ENCODE data around the gene PPP2R2D. TPM values are rescaled to one million over a fixed set of nuclear protein-coding genes. Genes with fewer than 3 reads are reported as not detected.

Gene PPP2R2D
- total and polyA plus RNA-seq, 4 experiments from 2014 or later: 25.7 to 49.2 (median 41.7) TPM

DNA sequence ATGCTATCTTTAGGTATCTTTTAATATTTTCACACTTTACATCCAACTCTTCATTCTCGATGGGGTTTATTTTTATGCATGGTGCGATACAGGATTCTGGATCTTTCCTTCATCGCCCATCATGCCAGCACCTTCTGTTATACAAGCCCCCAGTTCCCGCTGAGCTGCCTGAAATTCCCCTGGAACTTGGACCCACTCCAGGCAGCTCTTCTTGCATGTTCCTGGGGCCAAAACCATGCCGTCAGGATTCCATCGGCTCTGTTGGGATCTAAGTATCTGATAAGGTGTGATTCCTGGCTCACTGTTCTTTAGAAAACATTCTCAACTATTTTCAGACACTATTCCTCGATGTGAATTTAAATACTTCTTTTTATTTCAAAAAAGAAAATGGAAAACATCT is 40.5 kb upstream of the PPP2R2D start:
- Histone ChIP-seq H3K9me3 (ENCODE audit: control insufficient read depth in 1 of 2, low read length in 2 of 2) (no peaks in the 10 kb centered on the region), H3K4me3 (ENCODE audit: low read length in 2 of 2) (no peak overlapping the region), H3K36me3 (ENCODE audit: insufficient read depth, low read length) (no peaks in the 10 kb centered on the region), H3K27ac (ENCODE audit: low read depth, low read length) (no peak overlapping the region), H3K27me3 (ENCODE audit: insufficient read depth, low read length) (peaks cover 6% of the 10 kb centered on the region), H3K4me1 (ENCODE audit: insufficient read depth, low read length) (no peaks in the 10 kb centered on the region)
- Mint-ChIP-seq H3K27ac (no peak overlapping the region), H3K27me3 (peaks cover 16 to 22% of the 10 kb centered on the region in 2 donors), H3K36me3 (no peaks in the 10 kb centered on the region), H3K9me3 (no peaks in the 10 kb centered on the region), H3K4me1 (no peaks in the 10 kb centered on the region), H3K4me3 (no peak overlapping the region)
- no peak for DNase-seq
- CTCF ChIA-PET (ENCODE audit: partially characterized antibody): no interaction called here
- intact Hi-C loops (cut with micrococcal nuclease): no loop called here
- POLR2A ChIA-PET (ENCODE audit: partially characterized antibody): no interaction called here

DNA sequence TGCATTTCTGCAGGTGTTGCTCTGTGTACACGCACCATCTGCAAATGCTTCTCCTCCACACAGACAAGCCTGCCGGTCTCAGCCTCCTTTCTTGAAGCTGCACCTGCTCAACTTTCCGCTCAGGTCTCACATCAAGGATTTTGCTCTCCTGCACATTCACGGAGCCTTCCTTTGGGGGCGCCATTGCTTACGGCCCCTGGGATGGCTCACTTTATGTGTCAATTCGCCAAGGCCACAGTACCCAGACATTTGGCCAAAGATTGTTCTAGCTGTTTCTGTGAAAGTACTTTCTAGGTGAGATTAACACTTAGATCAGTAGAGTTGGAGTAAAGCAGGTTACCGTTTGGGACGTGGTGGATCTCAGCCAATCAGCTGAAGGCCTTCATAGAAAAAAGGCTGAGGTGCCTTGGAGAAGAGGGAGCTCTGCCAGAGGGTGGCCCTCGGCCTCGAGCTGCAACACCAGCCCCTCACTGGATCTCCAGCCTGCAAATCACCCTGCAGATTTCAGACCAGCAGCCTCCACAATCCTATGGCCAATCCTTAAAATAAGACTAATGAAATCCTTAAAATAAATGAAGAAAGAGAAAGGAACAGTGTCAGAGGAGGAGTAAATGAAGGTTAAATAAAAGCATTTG is 39.9 kb upstream of the PPP2R2D start:
- Mint-ChIP-seq H3K27me3 (peaks cover 13 to 22% of the 10 kb centered on the region in 2 donors), H3K4me3 (peak overlapping the region in 1 of 8 donors; percentile 27), H3K27ac (no peak overlapping the region), H3K9me3 (no peaks in the 10 kb centered on the region), H3K36me3 (no peaks in the 10 kb centered on the region), H3K4me1 (no peaks in the 10 kb centered on the region)
- no peak for DNase-seq
- peaks cover 4% of the 10 kb centered on the region for H3K27me3 ChIP-seq (ENCODE audit: insufficient read depth, low read length)
- intact Hi-C loops (cut with micrococcal nuclease): no loop called here
- CTCF ChIA-PET (ENCODE audit: partially characterized antibody): no interaction called here
- H3K9me3 ChIP-seq (ENCODE audit: control insufficient read depth in 1 of 2, low read length in 2 of 2): no peaks in the 10 kb centered on the region
- POLR2A ChIA-PET (ENCODE audit: partially characterized antibody): no interaction called here
- no peak overlapping the region for H3K4me3 ChIP-seq (ENCODE audit: low read length in 2 of 2)
- H3K4me1 ChIP-seq (ENCODE audit: insufficient read depth, low read length): no peaks in the 10 kb centered on the region
- no peak overlapping the region for H3K27ac ChIP-seq (ENCODE audit: low read depth, low read length)
- no peaks in the 10 kb centered on the region for H3K36me3 ChIP-seq (ENCODE audit: insufficient read depth, low read length)

DNA sequence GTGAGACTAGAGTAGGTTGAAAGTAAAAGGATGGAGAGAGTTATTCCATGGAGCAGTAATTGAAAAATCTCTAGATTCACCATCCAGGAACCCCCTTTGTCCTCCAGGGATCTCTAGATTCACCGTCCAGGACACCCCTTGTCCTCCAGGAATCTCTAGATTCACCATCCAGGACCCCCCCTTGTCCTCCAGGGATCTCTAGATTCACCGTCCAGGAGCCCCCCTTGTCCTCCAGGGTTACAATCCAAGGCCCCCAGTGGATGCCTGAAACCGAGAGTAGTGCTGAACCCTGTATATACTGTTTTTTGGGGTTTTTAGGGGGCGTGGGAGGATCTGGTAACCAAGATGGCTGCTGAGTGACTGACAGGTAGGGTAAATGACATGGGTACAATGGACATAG is 38.3 kb upstream of the PPP2R2D start:
- intact Hi-C loops (cut with micrococcal nuclease): no loop called here
- DNase-seq: no peak
- Histone ChIP-seq H3K27me3 (ENCODE audit: insufficient read depth, low read length) (peaks cover 4% of the 10 kb centered on the region), H3K4me3 (ENCODE audit: low read length in 2 of 2) (no peak overlapping the region), H3K4me1 (ENCODE audit: insufficient read depth, low read length) (no peaks in the 10 kb centered on the region), H3K27ac (ENCODE audit: low read depth, low read length) (no peak overlapping the region), H3K9me3 (ENCODE audit: control insufficient read depth in 1 of 2, low read length in 2 of 2) (no peaks in the 10 kb centered on the region), H3K36me3 (ENCODE audit: insufficient read depth, low read length) (no peaks in the 10 kb centered on the region)
- peaks cover 13 to 22% of the 10 kb centered on the region in 2 donors for H3K27me3 Mint-ChIP-seq
- POLR2A ChIA-PET (ENCODE audit: partially characterized antibody): no interaction called here
- CTCF ChIA-PET (ENCODE audit: partially characterized antibody): no interaction called here
- no peak overlapping the region for H3K4me3 Mint-ChIP-seq
- peak overlapping the region in 1 of 7 donors; percentile 14 for H3K27ac Mint-ChIP-seq
- no peaks in the 10 kb centered on the region for H3K36me3 Mint-ChIP-seq
- no peaks in the 10 kb centered on the region for H3K4me1 Mint-ChIP-seq
- H3K9me3 Mint-ChIP-seq: no peaks in the 10 kb centered on the region

DNA sequence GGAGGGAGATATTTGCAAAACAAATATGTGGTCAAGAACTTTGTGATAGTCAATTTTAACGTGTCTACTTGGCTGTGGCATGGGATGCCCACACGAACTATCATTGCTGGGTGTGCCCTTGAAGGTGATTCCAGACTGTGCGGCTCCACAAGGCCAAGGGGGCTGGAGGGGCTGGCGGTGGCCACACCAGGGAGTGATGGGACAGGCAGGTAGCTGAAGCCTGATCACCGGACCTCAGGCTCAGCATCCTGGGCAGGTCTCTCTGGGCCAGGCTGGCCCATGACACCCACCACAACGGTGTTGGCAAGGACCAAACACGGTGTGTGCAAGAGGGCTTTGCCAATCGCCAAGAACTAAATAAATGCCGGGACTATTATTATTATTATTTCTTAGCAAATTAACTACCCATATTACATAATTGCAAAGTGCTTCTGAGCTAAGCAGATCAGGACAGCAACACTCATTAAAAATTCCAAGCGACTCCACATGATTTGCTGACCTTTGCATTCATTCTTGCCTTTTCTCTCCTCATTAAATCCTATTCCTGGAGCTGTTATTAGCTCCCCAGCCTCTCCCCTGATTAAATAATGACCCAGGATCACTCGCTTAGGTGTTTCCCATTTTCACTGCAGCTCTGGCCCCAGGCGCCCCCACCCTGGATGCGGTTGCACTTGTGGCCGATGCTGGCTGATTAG is 35.4 kb upstream of the PPP2R2D start:
- POLR2A ChIA-PET (ENCODE audit: partially characterized antibody): no interaction called here
- Mint-ChIP-seq H3K9me3 (no peaks in the 10 kb centered on the region), H3K4me1 (no peaks in the 10 kb centered on the region), H3K36me3 (no peaks in the 10 kb centered on the region), H3K27ac (no peak overlapping the region), H3K27me3 (peaks cover 10 to 18% of the 10 kb centered on the region in 2 donors), H3K4me3 (no peak overlapping the region)
- intact Hi-C loops (cut with micrococcal nuclease): no loop called here
- Histone ChIP-seq H3K27ac (ENCODE audit: low read depth, low read length) (no peak overlapping the region), H3K4me1 (ENCODE audit: insufficient read depth, low read length) (no peaks in the 10 kb centered on the region), H3K27me3 (ENCODE audit: insufficient read depth, low read length) (peaks cover 4% of the 10 kb centered on the region), H3K9me3 (ENCODE audit: control insufficient read depth in 1 of 2, low read length in 2 of 2) (no peaks in the 10 kb centered on the region), H3K36me3 (ENCODE audit: insufficient read depth, low read length) (no peaks in the 10 kb centered on the region), H3K4me3 (ENCODE audit: low read length in 2 of 2) (no peak overlapping the region)
- no peak for DNase-seq
- CTCF ChIA-PET (ENCODE audit: partially characterized antibody): no interaction called here

DNA sequence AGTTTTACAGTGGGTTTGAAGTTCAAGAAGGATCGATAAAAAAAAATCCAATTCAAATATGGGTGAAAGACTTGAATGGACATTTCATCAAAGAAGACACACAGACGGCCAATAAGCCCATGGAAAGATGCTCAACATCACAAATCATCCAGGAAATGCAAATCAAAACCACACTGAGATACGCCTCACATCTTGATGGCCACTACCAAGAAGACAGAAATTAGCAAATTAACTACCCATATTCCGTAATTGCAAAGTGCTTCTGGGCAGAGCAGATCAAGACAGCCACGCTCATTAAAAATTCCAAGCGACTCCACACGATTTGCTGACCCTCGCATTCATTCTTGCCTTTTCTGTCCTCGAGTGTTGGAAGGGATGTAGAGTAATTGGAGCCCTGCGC is 34.1 kb upstream of the PPP2R2D start:
- DNase-seq: no peak
- Mint-ChIP-seq H3K4me3 (no peak overlapping the region), H3K4me1 (no peaks in the 10 kb centered on the region), H3K9me3 (no peaks in the 10 kb centered on the region), H3K27me3 (peaks cover 8 to 13% of the 10 kb centered on the region in 2 donors), H3K36me3 (no peaks in the 10 kb centered on the region), H3K27ac (no peak overlapping the region)
- Histone ChIP-seq H3K9me3 (ENCODE audit: control insufficient read depth in 1 of 2, low read length in 2 of 2) (no peaks in the 10 kb centered on the region), H3K36me3 (ENCODE audit: insufficient read depth, low read length) (no peaks in the 10 kb centered on the region), H3K4me1 (ENCODE audit: insufficient read depth, low read length) (no peaks in the 10 kb centered on the region), H3K27ac (ENCODE audit: low read depth, low read length) (no peak overlapping the region), H3K27me3 (ENCODE audit: insufficient read depth, low read length) (no peaks in the 10 kb centered on the region), H3K4me3 (ENCODE audit: low read length in 2 of 2) (no peak overlapping the region)
- POLR2A ChIA-PET (ENCODE audit: partially characterized antibody): no interaction called here
- intact Hi-C loops (cut with micrococcal nuclease): no loop called here
- CTCF ChIA-PET (ENCODE audit: partially characterized antibody): no interaction called here

DNA sequence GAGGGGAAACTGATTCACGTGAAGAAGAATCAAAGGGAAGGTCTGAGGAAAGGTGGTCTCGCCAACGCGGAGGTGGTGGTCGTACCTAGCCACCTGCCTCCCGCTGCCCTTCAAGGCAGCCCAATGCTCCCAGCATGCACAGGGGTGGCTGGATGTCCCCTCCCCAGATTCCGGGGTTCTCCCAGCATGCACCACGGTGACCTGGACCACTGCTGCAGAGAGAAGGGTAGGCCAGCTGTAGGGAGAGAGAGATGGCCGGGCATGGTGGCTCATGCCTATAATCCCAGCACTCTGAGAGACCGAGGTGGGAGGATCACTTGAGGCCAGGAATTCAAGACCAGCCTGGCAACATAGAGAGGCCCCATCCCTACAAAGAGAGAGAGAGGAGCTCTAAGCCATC is 32.4 kb upstream of the PPP2R2D start:
- H3K9me3 Mint-ChIP-seq: no peaks in the 10 kb centered on the region
- peaks cover 3 to 4% of the 10 kb centered on the region in 2 donors for H3K27me3 Mint-ChIP-seq
- H3K4me1 ChIP-seq (ENCODE audit: insufficient read depth, low read length): no peaks in the 10 kb centered on the region
- no peak overlapping the region for H3K27ac ChIP-seq (ENCODE audit: low read depth, low read length)
- no peak for DNase-seq
- no peaks in the 10 kb centered on the region for H3K27me3 ChIP-seq (ENCODE audit: insufficient read depth, low read length)
- no peak overlapping the region for H3K4me3 Mint-ChIP-seq
- intact Hi-C loops (cut with micrococcal nuclease): no loop called here
- H3K4me1 Mint-ChIP-seq: no peaks in the 10 kb centered on the region
- H3K9me3 ChIP-seq (ENCODE audit: control insufficient read depth in 1 of 2, low read length in 2 of 2): no peaks in the 10 kb centered on the region
- H3K4me3 ChIP-seq (ENCODE audit: low read length in 2 of 2): no peak overlapping the region
- POLR2A ChIA-PET (ENCODE audit: partially characterized antibody): no interaction called here
- H3K36me3 ChIP-seq (ENCODE audit: insufficient read depth, low read length): no peaks in the 10 kb centered on the region
- CTCF ChIA-PET (ENCODE audit: partially characterized antibody): no interaction called here
- H3K36me3 Mint-ChIP-seq: no peaks in the 10 kb centered on the region
- H3K27ac Mint-ChIP-seq: no peak overlapping the region

DNA sequence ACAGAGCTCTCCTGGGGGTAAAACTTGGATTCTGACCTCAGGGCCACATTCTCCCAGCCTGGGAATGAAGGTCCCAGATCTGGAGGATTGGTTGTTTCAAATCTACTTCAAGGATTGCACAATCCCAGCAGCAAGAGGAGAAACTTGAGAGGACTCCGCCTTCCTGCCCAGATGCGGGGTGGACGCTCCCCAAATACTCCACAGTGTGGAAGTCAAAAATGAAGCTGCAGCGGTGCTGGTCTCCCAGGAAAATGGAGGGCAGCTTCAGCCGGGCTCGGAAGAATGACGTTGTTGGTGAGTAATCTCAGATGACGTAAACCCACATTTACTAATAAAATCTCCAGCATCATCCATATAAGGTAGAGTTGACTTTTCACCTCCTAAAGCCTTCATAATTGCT is 31.5 kb upstream of the PPP2R2D start:
- no peak overlapping the region for H3K27ac Mint-ChIP-seq
- intact Hi-C loops (cut with micrococcal nuclease): no loop called here
- no peaks in the 10 kb centered on the region for H3K4me1 Mint-ChIP-seq
- POLR2A ChIA-PET (ENCODE audit: partially characterized antibody): no interaction called here
- no peaks in the 10 kb centered on the region for H3K27me3 ChIP-seq (ENCODE audit: insufficient read depth, low read length)
- H3K36me3 Mint-ChIP-seq: no peaks in the 10 kb centered on the region
- H3K27ac ChIP-seq (ENCODE audit: low read depth, low read length): no peak overlapping the region
- H3K9me3 ChIP-seq (ENCODE audit: control insufficient read depth in 1 of 2, low read length in 2 of 2): no peaks in the 10 kb centered on the region
- CTCF ChIA-PET (ENCODE audit: partially characterized antibody): no interaction called here
- no peak overlapping the region for H3K4me3 ChIP-seq (ENCODE audit: low read length in 2 of 2)
- H3K4me3 Mint-ChIP-seq: no peak overlapping the region
- no peak for DNase-seq
- H3K4me1 ChIP-seq (ENCODE audit: insufficient read depth, low read length): no peaks in the 10 kb centered on the region
- no peaks in the 10 kb centered on the region for H3K36me3 ChIP-seq (ENCODE audit: insufficient read depth, low read length)
- H3K27me3 Mint-ChIP-seq: peaks cover 1 to 3% of the 10 kb centered on the region in 2 donors
- no peaks in the 10 kb centered on the region for H3K9me3 Mint-ChIP-seq
